Heart left ventricle (tissue), 16 donors: Measurements from ENCODE around the gene MYOF. TPM values are rescaled to one million over a fixed set of nuclear protein-coding genes. Genes with fewer than 3 reads are reported as not detected.
A peak's percentile ranks its signal among the peaks of the same experiment; 100 is the strongest.

Experiments
- ATAC-seq, 4 donors: fragments of 200-7000 bp; cut with Tn5 transposase; one replicate each; pipeline ENCODE4 v1.9.1; 2020 to 2022; ENCODE audit warnings: moderate library complexity in 4 of 4, mild to moderate bottlenecking in 3 of 4, moderate number of reproducible peaks in 1 of 4
- DNase-seq, 5 donors: peaks; one replicate each; pipeline ENCODE4 v3.0.0-alpha.2; 2020
- H3K27ac ChIP-seq, 12 donors: fragments of 200-600 bp; sonication (generic) in 4 of 12; one replicate each; pipeline versions ENCODE4 v1.5.0 to v1.8.0; 2016 to 2022; ENCODE audit warnings: mild to moderate bottlenecking in 2 of 12
- H3K27me3 ChIP-seq, 9 donors: fragments of 200-600 bp; sonication (generic) in 2 of 9; one replicate each; pipeline versions ENCODE4 v1.5.1 to v1.8.0; 2016 to 2022; ENCODE audit warnings: mild to moderate bottlenecking in 3 of 9
- H3K36me3 ChIP-seq, 9 donors: fragments of 200-600 bp; sonication (generic) in 2 of 9; one replicate each; pipeline versions ENCODE4 v1.5.0 to v1.8.0; 2018 to 2022; ENCODE audit warnings: mild to moderate bottlenecking in 2 of 9
- H3K4me1 ChIP-seq, 12 donors: fragments of 200-600 bp; sonication (generic) in 4 of 12; one replicate each; pipeline versions ENCODE4 v1.5.0 to v1.8.0; 2016 to 2022; ENCODE audit warnings: mild to moderate bottlenecking in 3 of 12
- H3K4me3 ChIP-seq, 12 donors: fragments of 200-600 bp; sonication (generic) in 4 of 12; one replicate each; pipeline versions ENCODE4 v1.5.0 to v1.8.0; 2017 to 2022; ENCODE audit warnings: mild to moderate bottlenecking in 9 of 12, moderate library complexity in 4 of 12
- H3K9me3 ChIP-seq, 12 donors: fragments of 200-600 bp; sonication (generic) in 4 of 12; one replicate each; pipeline versions ENCODE4 v1.5.0 to v1.8.0; 2016 to 2022; ENCODE audit warnings: mild to moderate bottlenecking in 1 of 12
- CTCF ChIP-seq, 12 donors: fragments of 200-600 bp; sonication (generic) in 4 of 12; IDR thresholded peaks; one replicate each; pipeline versions ENCODE4 v1.5.0 to v1.8.0; 2018 to 2022; ENCODE audit warnings: antibody characterized with exemption in 12 of 12, mild to moderate bottlenecking in 5 of 12
- POLR2A ChIP-seq, 2 donors: fragments of 450-650 bp; IDR thresholded peaks; one replicate each; pipeline ENCODE4 v1.6.1; 2017; ENCODE audit warnings: antibody characterized with exemption in 2 of 2, mild to moderate bottlenecking in 2 of 2, moderate library complexity in 2 of 2
- WGBS, 4 donors: extraction: QIAGEN DNeasy Blood & Tissue Kit in 2 of 4; methylation state at CpG; one replicate each; pipeline versions ENCODE4 v1.1.5 to v1.1.7; 2013 to 2018; 5-methylcytosine and 5-hydroxymethylcytosine counted together
- intact Hi-C, 10 donors: fragments of 100-400 bp; cut with DNase I; formaldehyde crosslinking; loops; one replicate each; pipeline versions ENCODE4 v1.11.1 to v1.14.2; 2022
- polyA plus RNA-seq, 2 donors: library from polyadenylated mRNA; stranded (reverse); fragments of 200-250 nt; gene quantifications; one replicate each; pipeline ENCODE4 v1.2.3, GENCODE V29; 2013
- total RNA-seq, 9 donors: library from RNA; depleted of rRNA in 2 of 9; stranded (reverse); fragments of >200 nt in 2 of 9; fragmentation: NEBNext Ultra II Directional in 3 of 9; extraction: Animal tissue kit (Norgen Biotek cat#: 25700) in 3 of 9; gene quantifications; one replicate each; pipeline versions ENCODE4 v1.1.0 to v1.2.4, GENCODE V29; 2016 to 2023
- donor health status: ischemic (EF 13 %, LVEDD 7.1; RV severe dilation, severe dysfunction).
- donor health status: healthy with polysubstance abuse.
- donor health status: DM: no; HTN: yes; CAD: no.
- donor health status: DM: no; HTN: no; CAD: no.
- donor health status: ischemic (EF 25% LVEDD 6.9; RV normal size, moderate dysfunction).
- donor health status: ischemic (EF 25% LVEDD 5.7; RV mildly dilated, moderate dysfunction).
- donor health status: healthy.
- donor health status: DM: yes; HTN: yes; CAD: no.
- donor health status: ischemic (EF 35%, LVEDD 5.7; RV mildly dilated, moderate dysfunction).
- donor health status: nonischemic (EF 11% LVEDD 7.7; RV severe dilation, severe dysfunction).
- donor health status: DM: yes; HTN: yes; CAD: no.
- donor health status: PGD.
- donor health status: ischemic (EF 29% LVEDD 5.4; RV normal size, mild dysfunction).
- donor health status: nonischemic (EF 23%, LVEDD 6.1; RV moderate dilation, normal function).

Gene MYOF
- total and polyA plus RNA-seq, 11 donors = 13.2 to 64.5 (median 21.6) TPM

GRCh38 chr10:93280699-93281366 lies 201.3 kb downstream of the MYOF start:
- H3K4me1 ChIP-seq = peaks cover 0 to 6% (median 0%) of the 10 kb centered on the region in 12 donors
- no peak for DNase-seq
- no peak for ATAC-seq
- 64 to 73% (median 67%) methylated on average over 8 of the region's 8 CpGs for WGBS, 4 donors
- H3K4me3 ChIP-seq = no peak overlapping the region
- H3K9me3 ChIP-seq = no peaks in the 10 kb centered on the region
- no peak overlapping the region for H3K27ac ChIP-seq
- intact Hi-C loops = loop anchor here in 4 of 10 donors (10.0 kb wide), 3 partner anchors 166 to 396 kb away; no protein-coding TSS in a partner anchor
- TF ChIP-seq POLR2A (IDR thresholded peaks at IDR 0.05) = no peak
- TF ChIP-seq CTCF (IDR thresholded peaks at IDR 0.05) = no peak
- H3K36me3 ChIP-seq = no peaks in the 10 kb centered on the region
- no peaks in the 10 kb centered on the region for H3K27me3 ChIP-seq

- Histone ChIP-seq H3K4me1 (peaks cover 0 to 6% (median 0%) of the 10 kb centered on the region in 12 donors), H3K9me3 (no peaks in the 10 kb centered on the region), H3K4me3 (no peak overlapping the region), H3K27ac (no peak overlapping the region), H3K36me3 (no peaks in the 10 kb centered on the region), H3K27me3 (no peaks in the 10 kb centered on the region)
- 75 to 82% (median 76%) methylated on average over 6 of the region's 6 CpGs for WGBS, 4 donors
- TF ChIP-seq CTCF (IDR thresholded peaks at IDR 0.05) = no peak
- no peak for TF ChIP-seq POLR2A (IDR thresholded peaks at IDR 0.05)
- ATAC-seq = no peak
- no peak for DNase-seq
- intact Hi-C loops = loop anchor here in 4 of 10 donors (10.0 kb wide), 3 partner anchors 165 to 395 kb away; no protein-coding TSS in a partner anchor
Measured at GRCh38 chr10:93280121-93280698, 201.9 kb downstream of the MYOF start.

- Histone ChIP-seq H3K4me1 (no peaks in the 10 kb centered on the region), H3K27me3 (no peaks in the 10 kb centered on the region), H3K4me3 (no peak overlapping the region), H3K9me3 (no peaks in the 10 kb centered on the region), H3K36me3 (no peaks in the 10 kb centered on the region), H3K27ac (no peak overlapping the region)
- TF ChIP-seq CTCF (IDR thresholded peaks at IDR 0.05) (no peak), POLR2A (IDR thresholded peaks at IDR 0.05) (no peak)
- DNase-seq (no peak), ATAC-seq (peak in 2 of 4 donors; percentile 39 to 49)
- intact Hi-C loops = no loop called here
- WGBS, 4 donors = 57 to 84% (median 77%) methylated on average over 4 of the region's 4 CpGs
Measured at GRCh38 chr10:93277360-93277759, 204.8 kb downstream of the MYOF start.

GRCh38 chr10:93274419-93274818 lies 207.7 kb downstream of the MYOF start:
- ATAC-seq (no peak), DNase-seq (no peak)
- intact Hi-C loops = no loop called here
- no peaks in the 10 kb centered on the region for H3K27me3 ChIP-seq
- H3K9me3 ChIP-seq = peaks cover 0 to 7% (median 0%) of the 10 kb centered on the region in 12 donors
- no peak overlapping the region for H3K4me3 ChIP-seq
- TF ChIP-seq POLR2A (IDR thresholded peaks at IDR 0.05) (no peak), CTCF (IDR thresholded peaks at IDR 0.05) (no peak)
- H3K36me3 ChIP-seq = no peaks in the 10 kb centered on the region
- 39 to 43% (median 41%) methylated on average over 4 of the region's 4 CpGs for WGBS, 4 donors
- no peak overlapping the region for H3K27ac ChIP-seq
- H3K4me1 ChIP-seq = no peaks in the 10 kb centered on the region
